SK-N-MC (cell line): ENCODE results near the gene AK1.

Source experiments
- EZH2 ChIP-seq: fragments of 200-600 bp; sonication (generic); IDR thresholded peaks from one replicate; pipeline ENCODE4 v1.6.1; 2017; ENCODE audit warnings: antibody characterized with exemption
- FOXP2 ChIP-seq: optimal IDR thresholded peaks from 2 replicates; pipeline ENCODE3; 2011; ENCODE audit warnings: mild to moderate bottlenecking, moderate library complexity; ENCODE audit not compliant: insufficient read depth; ENCODE audit errors: extremely low read length, control extremely low read depth
- POLR2AphosphoS5 ChIP-seq: IDR thresholded peaks from 2 replicates; pipeline ENCODE4 v1.6.1; 2012; ENCODE audit warnings: mild to moderate bottlenecking, low read depth, low read length, borderline replicate concordance

GRCh38 chr9:127835991-127836516 lies 41.4 kb downstream of the AK1 start:
- TF ChIP-seq EZH2 (no peak), FOXP2 (no peak), POLR2AphosphoS5 (no peak)
